GM23248 (cell line): ENCODE data around the gene SNTG2. TPM values are rescaled to one million over a fixed set of nuclear protein-coding genes. Genes with fewer than 3 reads are reported as not detected.

Experiments used
- DNase-seq: peaks from one replicate; pipeline ENCODE4 v3.0.0-alpha.2; 2015
- H2AFZ ChIP-seq: fragments of 200-600 bp; sonication (generic); 2 replicates; pipeline ENCODE4 v1.6.1; 2016; ENCODE audit warnings: antibody characterized with exemption
- H3F3A ChIP-seq: fragments of 200-600 bp; sonication (generic); 2 replicates; pipeline ENCODE4 v1.6.1; 2016; ENCODE audit warnings: mild to moderate bottlenecking, antibody characterized with exemption, mixed run types; ENCODE audit not compliant: insufficient read depth
- H3K27ac ChIP-seq: fragments of 200-600 bp; sonication (generic); 2 replicates; pipeline ENCODE4 v1.5.1; 2016; ENCODE audit warnings: mild to moderate bottlenecking
- H3K27me3 ChIP-seq: fragments of 200-600 bp; sonication (generic); replicated peaks from 2 replicates; pipeline ENCODE4 v1.6.1; 2016; ENCODE audit warnings: mild to moderate bottlenecking; ENCODE audit not compliant: insufficient read depth
- H3K36me3 ChIP-seq: fragments of 200-600 bp; sonication (generic); 2 replicates; pipeline ENCODE4 v1.6.1; 2016; ENCODE audit warnings: low read depth, mild to moderate bottlenecking
- H3K4me1 ChIP-seq: fragments of 200-600 bp; sonication (generic); 2 replicates; pipeline ENCODE4 v1.6.1; 2016; ENCODE audit warnings: mild to moderate bottlenecking; ENCODE audit not compliant: insufficient read depth
- H3K4me2 ChIP-seq: fragments of 200-600 bp; sonication (generic); one replicate; pipeline ENCODE4 v1.6.1; 2016; ENCODE audit warnings: mild to moderate bottlenecking; ENCODE audit not compliant: unreplicated experiment
- H3K4me3 ChIP-seq: fragments of 200-600 bp; sonication (generic); 2 replicates; pipeline ENCODE4 v1.5.1; 2016; ENCODE audit warnings: mild to moderate bottlenecking
- H3K79me2 ChIP-seq: fragments of 200-600 bp; sonication (generic); 2 replicates; pipeline ENCODE4 v1.6.1; 2016; ENCODE audit warnings: mild to moderate bottlenecking; ENCODE audit not compliant: insufficient read depth
- H3K9ac ChIP-seq: fragments of 200-600 bp; sonication (generic); 2 replicates; pipeline ENCODE4 v1.6.1; 2016; ENCODE audit warnings: mild to moderate bottlenecking
- H3K9me2 ChIP-seq: fragments of 200-600 bp; sonication (generic); 2 replicates; pipeline ENCODE4 v1.6.1; 2016; ENCODE audit warnings: mixed run types, mild to moderate bottlenecking, moderate library complexity; ENCODE audit not compliant: insufficient read depth
- H3K9me3 ChIP-seq: fragments of 200-600 bp; sonication (generic); one replicate; pipeline ENCODE4 v1.6.1; 2017; ENCODE audit warnings: low read depth
- H4K20me1 ChIP-seq: fragments of 200-600 bp; sonication (generic); 2 replicates; pipeline ENCODE4 v1.6.0; 2016; ENCODE audit not compliant: insufficient read depth
- EZH2 ChIP-seq: fragments of 200-600 bp; sonication (generic); IDR thresholded peaks from 2 replicates; pipeline ENCODE4 v1.6.1; 2018; ENCODE audit warnings: antibody characterized with exemption, mild to moderate bottlenecking; ENCODE audit not compliant: insufficient read depth, poor library complexity, severe bottlenecking
- EZH2phosphoT487 ChIP-seq: fragments of 200-600 bp; sonication (generic); IDR thresholded peaks from 2 replicates; pipeline ENCODE4 v1.6.1; 2018; ENCODE audit warnings: antibody characterized with exemption, moderate library complexity, mild to moderate bottlenecking, low read depth; ENCODE audit not compliant: insufficient read depth
- WGBS, 2 experiments: methylation state at CpG; one replicate each; pipeline ENCODE4 v1.1.6; 2015 to 2017; ENCODE audit warnings: low lambda C conversion rate in 2 of 2, low coverage in 1 of 2; ENCODE audit errors: missing lambda C conversion rate in 2 of 2; 5-methylcytosine and 5-hydroxymethylcytosine counted together
- in situ Hi-C: fragments of 300-500 bp; cut with MboI; formaldehyde crosslinking; loops from 2 replicates; pipeline ENCODE4 v1.15.0; 2020
- polyA plus RNA-seq: library from polyadenylated mRNA; unstranded; fragments of >200 nt; fragmentation: Nextera tagmentation; extraction: Ambion mirVana; gene quantifications from 2 replicates; pipeline ENCODE4 v1.2.1, GENCODE V29; 2016
- total RNA-seq: library from RNA; depleted of rRNA; stranded (reverse); fragments of >200 nt; shearing (Covaris generic); gene quantifications from 2 replicates; pipeline ENCODE4 v1.2.3, GENCODE V29; 2014

The SNTG2 gene
- total and polyA plus RNA-seq, 2 experiments from 2014 or later = not detected

DNA sequence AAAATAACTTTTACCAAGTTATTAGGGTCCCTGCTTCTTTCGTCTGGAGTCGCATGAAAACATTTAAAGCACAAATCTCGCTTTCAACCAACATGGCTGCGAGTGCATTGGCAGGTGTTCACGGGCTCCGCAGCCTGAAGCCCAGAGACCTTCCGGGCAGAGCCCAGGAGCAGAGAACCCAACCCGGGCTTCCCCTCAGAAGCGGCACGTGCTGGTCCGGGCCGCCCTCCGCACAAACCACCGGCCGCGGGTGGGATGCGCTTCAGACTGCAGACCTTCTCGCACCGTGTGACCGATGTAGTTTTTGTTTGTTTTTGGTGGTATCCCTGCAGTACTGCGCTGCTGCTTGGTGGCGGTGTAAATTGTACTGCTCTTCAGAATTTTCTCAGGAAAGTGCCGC, 357.0 kb downstream of the SNTG2 start:
- DNase-seq = no peak
- no peaks in the 10 kb centered on the region for H3F3A ChIP-seq
- in situ Hi-C loops = no loop called here
- H3K9ac ChIP-seq = no peak overlapping the region
- no peaks in the 10 kb centered on the region for H3K27me3 ChIP-seq
- TF ChIP-seq EZH2phosphoT487 (no peak), EZH2 (no peak)
- H4K20me1 ChIP-seq = no peaks in the 10 kb centered on the region
- no peak overlapping the region for H3K27ac ChIP-seq
- H3K9me2 ChIP-seq = no peaks in the 10 kb centered on the region
- no peaks in the 10 kb centered on the region for H3K9me3 ChIP-seq
- no peak overlapping the region for H3K4me3 ChIP-seq
- no peak overlapping the region for H3K4me2 ChIP-seq
- no peaks in the 10 kb centered on the region for H3K79me2 ChIP-seq
- no peak overlapping the region for H2AFZ ChIP-seq
- 68 to 72% methylated on average over 23 of the region's 23 CpGs for WGBS, 2 experiments
- H3K36me3 ChIP-seq = no peaks in the 10 kb centered on the region
- no peaks in the 10 kb centered on the region for H3K4me1 ChIP-seq

DNA sequence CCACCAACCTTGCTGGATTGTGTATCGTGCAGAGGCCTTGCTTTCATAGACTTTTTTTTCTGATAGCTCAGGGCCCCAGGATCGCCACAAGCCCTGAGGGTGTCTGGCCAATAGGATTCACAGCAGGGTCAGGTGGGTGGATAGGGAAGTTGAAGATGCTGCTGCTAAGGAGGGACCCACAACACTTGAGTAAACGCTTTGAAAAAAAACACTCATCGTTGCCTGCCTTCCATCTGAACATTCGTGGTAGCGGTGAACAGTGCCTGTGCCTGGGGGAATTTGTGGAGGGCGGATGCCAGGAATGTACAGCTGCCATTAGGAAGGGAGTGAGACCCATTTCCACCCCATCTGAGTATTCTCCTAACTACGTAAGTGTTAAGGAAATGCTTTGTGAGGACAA, 358.0 kb downstream of the SNTG2 start:
- DNase-seq = no peak
- Histone ChIP-seq H3K9ac (no peak overlapping the region), H3K79me2 (no peaks in the 10 kb centered on the region), H3K27me3 (no peaks in the 10 kb centered on the region), H2AFZ (no peak overlapping the region), H3K9me3 (no peaks in the 10 kb centered on the region), H3K36me3 (no peaks in the 10 kb centered on the region), H3K27ac (no peak overlapping the region), H3F3A (no peaks in the 10 kb centered on the region), H3K4me3 (no peak overlapping the region), H4K20me1 (no peaks in the 10 kb centered on the region), H3K4me2 (no peak overlapping the region), H3K9me2 (no peaks in the 10 kb centered on the region), H3K4me1 (no peaks in the 10 kb centered on the region)
- in situ Hi-C loops = no loop called here
- TF ChIP-seq EZH2phosphoT487 = no peak
- WGBS, 2 experiments = 44 to 47% methylated on average over 8 of the region's 8 CpGs

GRCh38 chr2:1309507-1309906, 358.9 kb downstream of the SNTG2 start:
- H2AFZ ChIP-seq = no peak overlapping the region
- WGBS, 2 experiments = 33 to 46% methylated on average over 3 of the region's 3 CpGs
- H4K20me1 ChIP-seq = no peaks in the 10 kb centered on the region
- no peaks in the 10 kb centered on the region for H3K9me2 ChIP-seq
- H3K4me3 ChIP-seq = no peak overlapping the region
- H3K9me3 ChIP-seq = no peaks in the 10 kb centered on the region
- H3K9ac ChIP-seq = no peak overlapping the region
- no peak overlapping the region for H3K27ac ChIP-seq
- no peak for DNase-seq
- in situ Hi-C loops = no loop called here
- no peaks in the 10 kb centered on the region for H3F3A ChIP-seq
- H3K4me2 ChIP-seq = no peak overlapping the region
- no peaks in the 10 kb centered on the region for H3K36me3 ChIP-seq
- no peak for TF ChIP-seq EZH2
- TF ChIP-seq EZH2phosphoT487 = no peak
- H3K4me1 ChIP-seq = no peaks in the 10 kb centered on the region
- no peaks in the 10 kb centered on the region for H3K79me2 ChIP-seq
- H3K27me3 ChIP-seq = no peaks in the 10 kb centered on the region

- Histone ChIP-seq H3K79me2 (no peaks in the 10 kb centered on the region), H3K4me1 (no peaks in the 10 kb centered on the region), H3K9ac (no peak overlapping the region), H3K27ac (no peak overlapping the region), H3K9me2 (no peaks in the 10 kb centered on the region), H3K27me3 (no peaks in the 10 kb centered on the region), H3K4me3 (no peak overlapping the region), H3K9me3 (no peaks in the 10 kb centered on the region), H3K4me2 (no peak overlapping the region), H4K20me1 (no peaks in the 10 kb centered on the region), H2AFZ (no peak overlapping the region), H3F3A (no peaks in the 10 kb centered on the region), H3K36me3 (no peaks in the 10 kb centered on the region)
- TF ChIP-seq EZH2phosphoT487 (no peak), EZH2 (no peak)
- in situ Hi-C loops = no loop called here
- 29 to 38% methylated on average over 7 of the region's 7 CpGs for WGBS, 2 experiments
- DNase-seq = no peak
Measured at GRCh38 chr2:1310202-1310601, 359.6 kb downstream of the SNTG2 start.

- Histone ChIP-seq H3K4me3 (no peak overlapping the region), H3K9me2 (no peaks in the 10 kb centered on the region), H3K27ac (no peak overlapping the region), H3K4me2 (no peak overlapping the region), H3K79me2 (no peaks in the 10 kb centered on the region), H3K9ac (no peak overlapping the region), H3K36me3 (no peaks in the 10 kb centered on the region), H4K20me1 (no peaks in the 10 kb centered on the region), H3K4me1 (no peaks in the 10 kb centered on the region), H3F3A (no peaks in the 10 kb centered on the region), H3K9me3 (no peaks in the 10 kb centered on the region), H2AFZ (no peak overlapping the region), H3K27me3 (no peaks in the 10 kb centered on the region)
- no peak for DNase-seq
- TF ChIP-seq EZH2 (no peak), EZH2phosphoT487 (no peak)
- 40% methylated on average over 10 of the region's 10 CpGs for WGBS, 2 experiments
- in situ Hi-C loops = no loop called here
Measured at GRCh38 chr2:1310866-1311265, 360.2 kb downstream of the SNTG2 start.
